ENCODE data around the gene APLNR.
A peak's percentile ranks its signal among the peaks of the same experiment; 100 is the strongest.

Gene APLNR

DNA sequence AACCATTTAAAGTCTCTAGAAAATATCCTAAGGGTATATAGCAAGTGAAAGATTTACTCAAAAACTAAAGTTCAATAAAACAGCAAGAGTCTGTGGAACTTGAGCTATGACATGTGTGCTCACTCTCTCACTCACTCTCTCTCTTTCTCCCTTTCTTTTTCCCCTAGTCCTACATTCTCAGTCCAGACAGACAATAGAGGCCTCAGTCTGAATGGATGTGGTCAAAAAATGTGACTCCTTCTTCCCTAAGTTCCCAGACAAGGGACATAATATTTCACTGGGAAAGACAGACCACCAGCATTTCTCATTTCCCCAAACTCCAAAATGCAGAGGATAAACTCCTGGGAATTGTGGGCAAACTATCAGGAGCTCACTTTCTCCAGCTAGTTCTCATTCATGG is 17.6 kb upstream of the APLNR start:
- no peak for DNase-seq

DNA sequence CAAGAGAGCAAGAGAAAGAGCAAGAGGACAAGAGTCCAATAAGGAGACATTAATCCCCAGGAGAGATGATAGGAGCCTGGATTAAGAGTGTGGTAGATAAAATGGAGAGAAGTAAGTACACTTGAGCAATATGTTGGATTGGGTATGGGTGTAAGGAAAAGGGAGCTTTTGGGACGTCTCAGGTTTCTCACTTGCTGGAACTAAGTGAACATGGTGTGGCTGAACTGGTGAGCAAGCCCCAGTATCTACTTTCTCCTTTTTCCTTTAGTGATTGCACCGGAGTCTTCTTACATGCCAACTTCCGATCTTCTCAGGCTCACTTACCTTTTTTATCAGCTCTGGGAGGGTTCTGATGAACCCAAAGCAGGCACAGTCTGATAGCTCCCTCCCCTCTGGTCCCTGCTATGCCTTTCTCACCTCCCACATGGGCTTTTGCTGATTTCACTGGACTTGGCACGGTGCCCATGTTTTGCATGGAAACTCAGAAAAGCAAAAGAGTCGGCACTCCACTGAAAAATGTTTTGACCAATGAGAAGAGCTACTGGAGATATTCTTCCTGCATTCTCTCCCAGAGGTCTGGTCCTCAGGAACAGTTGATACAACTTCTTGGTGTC is 14.5 kb upstream of the APLNR start:
- no peak for DNase-seq

DNA sequence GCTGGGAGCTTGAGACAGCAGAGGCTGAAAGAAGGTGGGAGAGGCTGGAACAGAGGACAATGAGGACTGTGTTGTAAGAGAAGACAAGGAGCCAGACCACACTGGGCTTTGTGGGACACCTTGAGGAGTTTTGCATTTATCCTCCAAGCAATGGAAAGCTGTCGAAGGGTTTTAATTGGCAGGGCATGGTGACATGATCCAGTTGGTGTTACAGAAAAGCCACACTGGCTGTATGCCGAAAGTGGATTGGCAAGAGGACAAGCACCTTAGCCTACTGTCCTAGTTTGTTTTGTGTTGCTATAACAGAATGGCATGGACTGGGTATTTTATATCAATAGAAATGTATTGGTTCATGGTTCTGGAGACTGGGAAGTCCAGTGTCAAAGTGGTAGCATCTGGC is 14.0 kb upstream of the APLNR start:
- DNase-seq = no peak

DNA sequence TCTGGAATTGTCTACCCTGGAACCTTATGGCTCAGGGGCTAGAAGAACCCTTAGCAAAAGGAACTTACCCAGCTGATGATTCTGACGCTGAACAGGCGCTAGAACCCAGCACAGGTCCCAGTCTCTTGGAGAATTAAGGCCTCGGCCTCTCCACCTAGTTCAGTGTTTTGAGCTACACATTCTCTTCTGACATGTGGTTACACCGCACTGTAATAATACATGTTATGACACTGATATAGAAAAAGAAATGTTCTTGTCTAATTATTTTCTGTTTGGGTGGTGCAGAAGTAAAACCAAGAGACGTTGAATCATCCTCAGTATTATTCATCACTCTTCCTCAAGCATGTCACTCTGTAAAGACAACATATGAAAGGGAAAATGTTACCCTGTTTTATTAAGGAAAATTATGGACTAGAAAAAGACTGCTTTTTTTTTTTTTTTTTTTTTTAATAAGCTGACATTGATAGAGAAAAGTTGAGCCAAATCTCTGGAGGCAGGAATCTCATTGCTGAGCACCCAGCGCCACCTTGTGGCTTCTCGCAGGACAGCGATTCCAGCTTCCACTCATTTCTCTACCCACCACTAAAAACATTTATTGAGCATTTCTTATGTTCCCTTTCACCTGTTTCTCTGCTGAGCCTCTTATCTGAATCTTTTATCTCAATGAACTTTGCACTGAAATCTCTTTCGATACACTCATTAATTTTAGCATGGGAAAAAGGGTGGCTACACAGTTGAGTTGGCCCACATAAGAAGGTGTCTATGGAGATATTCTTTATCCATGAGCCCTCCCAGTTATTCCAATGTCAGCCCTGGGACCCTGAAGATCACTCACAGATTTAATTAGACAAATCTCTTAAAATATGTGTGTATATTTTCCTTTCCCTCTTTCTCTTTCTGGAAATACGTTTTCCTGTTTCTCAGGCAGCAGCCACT is 12.6 kb upstream of the APLNR start:
- DNase-seq = peak; percentile 66

DNA sequence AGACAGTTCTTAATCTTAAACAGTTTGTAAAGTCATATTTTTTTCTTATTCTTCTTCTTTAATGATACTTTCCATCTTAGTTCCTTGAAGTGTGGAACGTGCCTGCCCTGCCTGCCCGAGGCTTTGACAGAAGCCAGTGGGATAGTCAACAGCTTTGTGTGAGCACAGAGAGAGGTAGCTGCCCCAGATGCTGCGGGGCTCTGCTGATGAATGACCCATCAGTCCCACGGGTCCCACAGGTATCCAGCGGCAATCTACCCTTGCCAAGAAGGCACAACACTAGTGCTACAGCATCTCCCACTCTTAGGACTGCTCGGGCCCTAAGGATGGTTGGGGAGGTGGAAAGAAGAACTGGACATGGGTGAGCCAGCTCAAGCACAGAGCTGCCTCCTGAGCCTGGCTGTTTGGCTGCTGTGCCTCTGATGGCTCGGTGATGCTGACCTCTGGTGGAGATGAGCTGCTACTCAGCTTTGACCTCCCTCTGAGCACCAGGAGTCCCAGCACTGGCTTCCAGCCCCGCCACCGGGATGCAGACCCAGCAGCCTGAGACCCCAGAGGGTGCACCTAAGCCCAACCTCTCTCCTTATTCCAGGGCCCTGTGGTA is 11.8 kb upstream of the APLNR start:
- DNase-seq = peak; percentile 61

DNA sequence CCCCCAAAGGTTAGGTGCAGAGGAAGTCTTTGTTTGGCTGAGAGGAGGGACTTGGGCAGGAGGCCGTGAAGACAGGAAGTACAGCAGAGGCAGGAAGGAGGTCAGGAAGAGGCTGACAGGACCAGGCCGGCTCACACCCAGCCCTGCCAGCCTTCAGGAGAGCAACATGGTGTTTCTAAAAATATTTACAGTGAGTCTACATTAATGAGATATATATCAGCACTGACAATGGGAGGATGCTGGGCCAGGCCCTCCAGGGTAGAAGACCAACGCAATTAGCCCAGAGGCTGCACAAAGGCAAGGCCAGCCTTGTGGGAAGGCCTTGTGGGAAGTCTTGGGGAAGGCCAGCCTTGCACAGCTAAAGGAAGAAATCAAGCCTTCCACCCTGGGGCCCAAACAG is 7.9 kb upstream of the APLNR start:
- DNase-seq = no peak

DNA sequence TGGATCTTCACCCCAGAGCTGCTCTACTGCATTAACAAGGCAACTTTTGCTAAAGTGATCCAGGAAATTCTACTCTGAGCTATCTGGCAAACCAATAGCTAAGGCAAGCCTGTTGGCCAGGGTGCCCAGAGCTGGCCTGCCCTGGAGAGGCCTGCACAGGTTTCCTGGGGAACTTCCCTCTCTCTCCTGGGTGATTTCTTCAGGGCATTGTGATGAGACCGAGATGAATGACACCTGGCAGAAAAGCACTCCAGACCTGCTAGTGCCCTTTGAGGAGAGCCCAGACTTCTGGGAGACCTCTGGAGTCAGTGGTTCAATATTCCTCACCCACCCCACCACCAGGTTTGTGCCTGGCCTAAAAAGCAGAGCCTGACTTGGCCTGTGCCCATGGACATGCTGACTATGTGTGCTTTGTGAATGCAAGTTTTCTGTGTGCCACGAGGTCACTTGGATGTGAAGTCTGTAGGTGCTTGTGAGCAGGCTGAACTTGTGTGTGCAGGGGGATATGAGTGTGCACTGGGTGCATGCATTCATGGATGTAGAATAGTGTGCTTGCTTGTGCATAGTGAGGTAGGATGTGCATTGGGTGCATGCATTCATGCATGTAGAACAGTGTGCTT is 4.4 kb upstream of the APLNR start:
- DNase-seq = no peak

DNA sequence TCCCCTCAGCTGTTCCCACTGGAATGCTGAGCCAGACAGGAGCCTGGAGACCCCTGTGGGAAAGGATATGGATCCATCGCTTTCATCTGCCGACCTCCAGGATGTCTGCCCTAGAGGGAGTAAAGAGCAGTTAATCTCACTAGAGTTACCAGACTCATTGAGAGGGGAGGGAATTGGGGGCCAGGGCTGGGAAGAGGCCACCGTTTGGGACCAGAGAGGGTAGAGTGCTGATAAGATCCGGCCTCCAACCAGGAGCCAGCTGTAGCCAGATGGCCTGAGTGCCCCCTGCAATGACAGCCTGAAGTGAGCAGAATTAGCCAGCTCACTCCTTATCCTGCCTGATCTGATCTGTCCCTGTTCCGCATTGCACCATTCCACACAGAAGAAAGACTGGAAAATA is 3.7 kb upstream of the APLNR start:
- DNase-seq = no peak

DNA sequence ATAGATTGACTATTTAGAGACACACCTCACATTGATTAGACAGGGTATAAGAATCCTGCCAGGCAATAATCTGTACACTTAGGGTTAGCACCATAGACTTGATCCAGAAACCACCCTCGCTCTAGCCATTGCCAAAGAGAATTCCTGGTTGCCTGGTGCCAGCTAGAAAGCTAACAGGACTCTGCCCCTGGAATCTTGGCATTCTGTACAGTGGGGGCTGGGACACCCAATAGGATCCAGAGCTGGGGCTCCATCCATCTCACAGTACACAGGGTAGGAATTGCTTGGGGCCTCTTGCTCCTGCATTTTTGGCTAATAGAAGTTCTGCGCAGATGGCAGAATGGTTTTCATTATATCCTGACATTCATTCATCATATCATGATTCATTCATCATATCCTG is 3.0 kb upstream of the APLNR start:
- no peak for DNase-seq

DNA sequence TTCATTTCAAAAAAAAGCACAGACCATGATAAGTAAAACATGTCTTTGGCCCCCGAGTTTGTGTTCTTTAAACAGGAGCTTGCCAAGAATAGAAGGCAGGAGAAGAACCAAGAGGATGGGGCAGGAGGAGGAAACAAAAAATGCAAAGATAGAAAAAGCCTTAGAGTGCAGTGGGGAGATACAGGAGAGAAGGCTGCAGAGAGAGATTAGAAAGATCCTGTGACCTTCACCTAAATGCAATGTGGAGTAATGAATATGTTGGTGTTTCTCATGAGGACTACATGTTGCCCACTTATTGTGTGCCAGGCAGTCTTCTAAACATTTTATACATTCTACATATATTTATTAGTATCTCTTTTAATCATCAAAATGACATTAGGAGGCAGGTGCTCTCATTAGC is 2.3 kb upstream of the APLNR start:
- DNase-seq = no peak

DNA sequence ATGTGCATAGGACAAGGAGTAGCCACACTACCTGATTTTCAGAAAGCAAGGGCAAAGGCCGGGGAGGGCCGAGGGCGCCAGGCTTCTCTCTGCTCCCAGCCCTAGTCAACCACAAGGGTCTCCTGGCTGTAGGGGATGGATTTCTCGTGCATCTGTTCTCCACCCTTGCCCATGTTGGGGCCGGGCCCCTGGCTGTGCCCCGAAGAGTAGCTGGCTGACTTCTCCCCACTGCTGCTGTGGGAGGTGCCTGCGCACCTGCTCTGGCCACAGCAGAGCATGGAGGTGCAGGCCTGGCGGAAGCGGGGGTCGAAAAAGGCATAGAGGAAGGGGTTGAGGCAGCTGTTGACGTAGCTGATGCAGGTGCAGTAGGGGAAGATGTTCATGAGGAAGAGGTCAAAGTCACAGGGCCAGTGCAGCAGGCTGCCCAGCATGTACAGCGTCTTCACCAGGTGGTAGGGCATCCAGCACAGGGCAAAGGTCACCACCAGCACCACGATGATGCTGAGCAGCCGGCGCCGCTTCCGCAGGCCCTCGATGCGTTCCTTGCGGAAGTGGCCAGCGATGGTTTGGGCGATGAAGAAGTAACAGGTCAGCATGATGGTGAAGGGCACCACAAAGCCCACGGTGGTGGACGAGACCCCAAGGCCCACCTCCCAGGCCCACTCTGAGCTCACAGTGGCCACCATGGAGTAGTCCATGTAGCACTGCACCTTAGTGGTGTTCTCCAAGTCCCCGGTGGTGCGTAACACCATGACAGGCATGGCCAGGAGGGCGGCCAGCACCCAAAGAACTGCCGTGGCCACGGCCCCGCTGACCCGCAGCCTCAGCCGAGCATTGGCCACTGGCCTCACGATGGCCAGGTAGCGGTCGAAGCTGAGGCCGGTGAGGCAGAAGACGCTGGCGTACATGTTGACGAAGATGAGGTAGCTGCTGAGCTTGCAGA is 1.0 kb downstream of the APLNR start:
- no peak for DNase-seq

DNA sequence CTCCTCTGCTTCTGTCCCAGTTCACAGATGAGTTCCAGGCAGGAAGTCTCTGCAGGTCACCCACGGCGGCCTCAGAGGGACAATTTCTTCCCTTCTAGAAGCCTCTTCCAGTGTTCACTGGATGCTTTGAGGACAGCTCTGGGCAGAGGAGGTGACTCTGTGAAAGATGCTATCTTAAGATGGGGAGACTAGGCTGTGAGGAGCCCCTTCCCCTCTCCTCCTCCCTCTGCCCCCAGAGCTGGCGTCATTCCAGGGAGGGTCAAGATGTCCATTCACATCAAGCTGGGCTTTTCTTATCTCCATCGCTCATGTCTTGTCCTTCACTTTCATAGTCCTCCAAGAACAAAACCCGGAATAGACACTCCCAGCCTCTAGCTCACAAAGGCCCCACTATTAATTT is 3.3 kb downstream of the APLNR start:
- DNase-seq = no peak

DNA sequence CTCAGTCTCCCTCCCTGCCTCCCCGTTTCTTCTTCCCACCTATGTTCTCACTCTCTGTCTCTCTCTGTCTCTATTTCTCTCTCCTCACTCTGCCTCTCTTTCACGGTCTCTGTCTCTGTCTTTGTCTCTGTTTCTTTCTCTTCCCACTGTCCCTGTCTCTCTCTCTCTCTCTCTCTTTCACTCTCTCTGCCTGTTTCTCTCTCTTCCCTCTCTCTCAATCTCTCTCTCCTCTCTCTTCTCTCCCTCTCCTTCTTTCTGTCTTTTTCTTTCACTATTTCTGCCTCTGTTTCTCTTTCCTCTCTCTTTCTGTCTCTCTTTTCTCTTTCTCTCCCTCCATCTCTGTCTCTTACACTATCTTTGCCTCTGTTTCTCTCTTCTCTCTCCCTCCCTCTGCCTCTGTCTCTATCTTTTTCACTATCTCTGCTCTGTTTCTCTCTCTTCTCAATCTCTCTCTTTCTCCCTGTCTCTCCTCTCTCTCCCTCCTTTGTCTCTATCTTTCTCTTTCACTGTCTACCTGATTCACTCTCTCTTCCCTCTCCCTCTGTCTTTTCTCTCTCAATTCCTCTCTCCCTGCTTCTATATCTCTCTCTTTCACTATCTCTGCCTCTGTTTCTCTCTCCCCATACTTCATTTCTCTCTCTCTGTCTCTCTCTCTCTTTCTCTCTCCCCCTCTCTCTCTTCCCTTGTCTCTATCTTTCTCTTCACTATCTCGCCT is 5.4 kb downstream of the APLNR start:
- DNase-seq = no peak

DNA sequence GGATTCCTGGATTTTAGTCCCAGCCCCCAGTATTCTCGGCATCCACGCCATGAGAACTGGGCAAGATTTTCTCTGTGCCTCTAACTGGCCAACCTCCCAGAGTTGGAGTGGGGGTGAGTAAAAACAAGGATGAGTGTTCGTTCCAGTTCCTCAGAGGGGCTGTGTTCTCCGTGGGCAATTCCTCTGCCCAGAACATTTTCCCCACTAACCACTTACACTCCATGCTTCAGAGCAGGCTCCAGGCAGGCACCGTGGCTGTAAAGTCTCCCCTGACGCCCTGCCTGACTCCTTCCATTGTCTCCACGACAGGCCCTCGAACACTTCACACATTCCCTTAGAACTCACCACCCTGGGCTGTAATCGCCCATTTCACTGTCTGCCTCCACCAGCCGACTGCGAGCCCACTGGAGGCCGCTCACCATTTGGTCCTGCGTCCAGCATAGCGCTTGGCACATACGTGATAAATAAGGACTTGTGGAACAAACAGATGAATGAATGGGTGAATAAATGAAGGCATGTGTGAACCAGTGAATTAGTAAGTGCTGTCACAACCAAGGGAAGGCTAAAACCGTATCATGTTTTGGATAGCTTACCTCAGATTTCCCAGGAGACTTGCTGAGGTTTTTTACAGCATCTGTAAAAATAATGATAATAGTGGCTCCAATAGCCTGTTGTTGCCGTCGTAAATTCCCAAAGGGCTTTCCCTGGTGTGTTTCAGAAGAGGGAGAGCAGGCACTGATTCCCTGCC is 6.1 kb downstream of the APLNR start:
- no peak for DNase-seq

DNA sequence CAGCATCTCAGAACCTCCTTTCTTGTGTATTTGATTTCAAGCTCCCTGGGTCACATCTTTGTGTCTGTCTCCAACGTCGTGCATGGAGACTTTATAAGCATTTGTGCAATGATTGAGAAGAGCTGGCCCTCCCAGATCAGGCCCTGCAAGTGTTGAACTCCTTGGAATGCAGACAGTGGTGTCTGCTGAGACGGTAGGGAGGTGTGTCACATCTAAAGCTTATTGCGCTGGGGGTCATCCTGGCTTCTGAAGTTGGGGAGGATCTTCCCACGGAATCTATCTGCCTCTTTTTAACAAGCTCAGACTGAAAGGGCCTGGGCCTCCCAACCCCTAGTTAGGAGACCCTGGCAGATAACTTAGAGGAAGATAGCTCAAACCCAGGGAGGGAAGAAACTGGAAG is 6.7 kb downstream of the APLNR start:
- DNase-seq = no peak

DNA sequence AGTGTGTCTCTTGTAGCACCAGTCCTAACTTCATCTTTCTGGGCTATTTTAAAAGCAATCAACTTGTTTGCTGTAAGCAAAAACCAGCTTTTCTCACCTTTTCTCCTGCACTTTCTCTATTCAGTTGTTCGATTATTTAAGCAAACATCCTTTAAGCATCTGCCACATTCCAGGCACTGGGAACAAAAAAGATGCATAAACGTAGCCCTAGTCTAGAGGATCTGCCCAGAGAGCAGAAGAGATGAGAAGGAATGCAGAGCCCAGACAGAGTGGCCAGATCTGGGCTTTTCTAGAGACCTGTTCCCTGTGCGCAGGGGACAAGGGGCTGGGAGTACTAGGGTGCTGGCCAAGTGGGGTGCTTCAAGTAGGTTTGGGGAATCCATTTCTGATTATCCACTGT is 8.4 kb downstream of the APLNR start:
- no peak for DNase-seq

DNA sequence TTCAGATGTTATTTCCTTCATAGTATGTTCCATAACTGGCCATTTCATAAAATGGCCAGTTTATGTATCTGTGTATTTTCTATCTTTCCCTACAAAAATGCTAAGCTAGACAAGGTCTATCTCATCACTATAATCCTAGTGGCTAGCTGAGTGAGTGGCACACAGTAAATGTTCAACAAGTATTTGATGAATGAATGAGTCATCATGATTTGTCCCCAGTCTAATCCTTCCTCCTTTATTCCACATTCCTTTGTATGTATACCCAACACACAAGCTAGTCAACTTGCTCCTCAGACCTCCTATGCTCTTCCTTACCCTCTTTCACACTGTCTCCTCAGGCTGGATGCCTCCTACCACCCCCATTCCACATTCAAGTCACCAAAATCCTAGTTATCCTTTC is 12.5 kb downstream of the APLNR start:
- no peak for DNase-seq

DNA sequence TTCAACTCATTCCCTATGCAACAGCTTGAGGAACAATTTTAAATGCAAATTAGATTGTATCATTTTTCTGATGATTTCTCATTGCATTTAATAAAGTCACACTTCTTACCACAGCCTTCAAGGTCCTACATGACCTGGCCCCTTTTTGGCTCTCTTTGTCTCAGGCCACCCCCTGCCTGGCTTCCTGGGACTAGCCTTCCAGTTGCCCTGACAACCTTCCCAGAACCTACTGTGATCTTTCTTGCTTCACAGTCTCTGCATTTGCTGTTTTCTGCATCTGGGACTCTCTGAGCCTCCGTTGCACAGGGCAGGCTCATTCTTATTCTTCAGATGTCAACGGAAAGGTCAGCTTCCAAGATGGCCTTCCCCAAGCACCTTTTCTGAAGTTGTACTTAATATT is 12.9 kb downstream of the APLNR start:
- DNase-seq = no peak

DNA sequence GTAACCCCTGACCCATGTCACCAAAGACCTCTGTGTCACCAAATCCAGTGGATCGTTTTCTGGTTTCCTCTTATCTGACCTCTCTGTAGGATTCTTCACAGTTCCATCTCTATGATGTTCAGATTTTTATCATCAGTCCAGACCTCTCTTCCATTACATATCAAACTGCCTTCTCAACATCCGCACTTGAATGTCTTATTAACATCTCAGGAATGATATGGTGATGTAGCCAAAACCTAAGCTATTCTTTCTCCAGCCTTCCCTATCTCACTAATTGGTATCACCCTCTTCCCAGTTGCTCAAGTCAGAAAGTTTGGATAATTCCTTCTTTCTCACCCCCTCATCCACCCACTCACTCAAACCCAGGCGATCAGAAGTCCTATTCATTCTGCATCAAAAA is 13.4 kb downstream of the APLNR start:
- no peak for DNase-seq

DNA sequence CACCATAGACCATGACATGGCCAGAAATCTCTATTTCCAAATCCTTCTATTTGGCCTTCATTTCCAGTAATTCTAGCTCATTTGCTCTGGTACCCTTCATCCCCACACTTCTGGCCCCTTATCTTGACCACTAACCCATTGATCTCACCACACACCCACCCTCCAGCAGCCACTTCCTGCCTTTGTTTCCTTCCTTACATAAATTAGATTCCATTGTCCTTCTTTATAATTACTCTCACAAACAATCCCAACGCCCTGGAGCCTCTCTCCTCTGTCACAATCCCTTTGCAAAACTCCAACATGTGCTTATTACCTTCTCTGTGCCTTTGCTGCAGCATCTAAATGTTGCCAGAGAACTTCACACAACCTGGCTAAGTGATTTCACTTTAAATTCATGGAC is 14.8 kb downstream of the APLNR start:
- no peak for DNase-seq

Data from right kidney (tissue), 1 donor.